Sigmoid colon (tissue), 4 donors: Measurements from ENCODE around the gene MYL12B.

Experiments used
- CTCF ChIP-seq, 4 experiments: fragments of 450-650 bp in 3 of 4; fragments of 200-600 bp in 1 of 4; IDR thresholded peaks; one replicate each; pipeline ENCODE4 v1.5.1; 2016 to 2019; ENCODE audit warnings: antibody characterized with exemption in 4 of 4, mild to moderate bottlenecking in 3 of 4, moderate library complexity in 2 of 4
- EP300 ChIP-seq, 4 donors: sonication (generic); formaldehyde crosslinking; IDR thresholded peaks; one replicate each; pipeline ENCODE4 v1.6.1; 2017; ENCODE audit warnings: antibody characterized with exemption in 4 of 4
- POLR2A ChIP-seq, 2 donors: fragments of 450-650 bp; IDR thresholded peaks; one replicate each; pipeline ENCODE4 v1.6.1; 2016; ENCODE audit warnings: antibody characterized with exemption in 2 of 2, mild to moderate bottlenecking in 2 of 2, moderate library complexity in 2 of 2
- POLR2AphosphoS5 ChIP-seq, 4 donors: sonication (generic); formaldehyde crosslinking; IDR thresholded peaks; one replicate each; pipeline ENCODE4 v1.6.1; 2017; ENCODE audit warnings: antibody characterized with exemption in 4 of 4

- TF ChIP-seq CTCF (IDR thresholded peaks at IDR 0.05) (no peak), POLR2A (IDR thresholded peaks at IDR 0.05) (no peak), POLR2AphosphoS5 (IDR thresholded peaks at IDR 0.05) (no peak), EP300 (IDR thresholded peaks at IDR 0.05) (no peak)
These were observed 4.3 kb upstream of the MYL12B start for GRCh38 chr18:3257627-3258120.
